ENCODE measurements around the gene MTHFD2L.

GRCh38 chr4:74237425-74237966, 79.6 kb downstream of the MTHFD2L start:
- TF ChIP-seq TCF7L2 (IDR thresholded peaks at IDR 0.05; ENCODE audit: borderline replicate concordance, low read depth, low read length) (no peak), HOXA7 (CRISPR knock-in tag; IDR thresholded peaks at IDR 0.05; ENCODE audit: borderline replicate concordance) (no peak), ZNF530 (tag by site-specific recombination; IDR thresholded peaks at IDR 0.05; ENCODE audit: low read depth) (no peak), REST (tag by site-specific recombination; IDR thresholded peaks at IDR 0.05) (no peak)
